Measurements from ENCODE around the gene RAB26.
"Not testable (repeated sequence)": the region's sequence is repeated elsewhere in the genome, so short reads cannot be mapped to it uniquely, and the experiment has no call there.

Gene RAB26, protein sequence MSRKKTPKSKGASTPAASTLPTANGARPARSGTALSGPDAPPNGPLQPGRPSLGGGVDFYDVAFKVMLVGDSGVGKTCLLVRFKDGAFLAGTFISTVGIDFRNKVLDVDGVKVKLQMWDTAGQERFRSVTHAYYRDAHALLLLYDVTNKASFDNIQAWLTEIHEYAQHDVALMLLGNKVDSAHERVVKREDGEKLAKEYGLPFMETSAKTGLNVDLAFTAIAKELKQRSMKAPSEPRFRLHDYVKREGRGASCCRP

GRCh38 chr16:2147981-2148671 lies at the start of gene RAB26:
RAB26 (plus strand) TSS chr16:2148625; CDS start chr16:2148784, 159 bp downstream.
- DNase-seq (ENCODE audit: low read depth in 2 of 2) = peak in 1 of 2 donors; percentile 49

DNA sequence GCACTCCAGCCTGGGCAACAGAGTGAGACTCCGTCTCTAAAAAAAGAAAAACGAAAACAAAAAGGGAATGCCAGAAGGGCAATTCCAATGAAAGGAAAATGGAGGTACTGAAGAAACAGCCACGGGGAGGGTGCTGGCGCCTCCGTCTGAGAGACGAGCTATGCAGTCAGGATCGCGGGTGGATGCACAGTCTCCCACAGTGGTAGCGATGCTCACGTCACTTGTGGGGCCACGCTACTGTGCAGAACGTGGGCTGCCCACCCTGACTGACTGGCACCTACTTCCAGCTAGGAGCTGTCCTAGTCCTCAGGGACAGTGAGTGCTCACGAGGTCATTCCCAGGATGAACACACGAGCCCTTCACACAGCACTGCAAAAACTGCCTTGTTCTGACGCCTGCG lies 46.8 kb upstream of the RAB26 start:
- DNase-seq (ENCODE audit: low read depth in 2 of 2) = not testable (repeated sequence)

DNA sequence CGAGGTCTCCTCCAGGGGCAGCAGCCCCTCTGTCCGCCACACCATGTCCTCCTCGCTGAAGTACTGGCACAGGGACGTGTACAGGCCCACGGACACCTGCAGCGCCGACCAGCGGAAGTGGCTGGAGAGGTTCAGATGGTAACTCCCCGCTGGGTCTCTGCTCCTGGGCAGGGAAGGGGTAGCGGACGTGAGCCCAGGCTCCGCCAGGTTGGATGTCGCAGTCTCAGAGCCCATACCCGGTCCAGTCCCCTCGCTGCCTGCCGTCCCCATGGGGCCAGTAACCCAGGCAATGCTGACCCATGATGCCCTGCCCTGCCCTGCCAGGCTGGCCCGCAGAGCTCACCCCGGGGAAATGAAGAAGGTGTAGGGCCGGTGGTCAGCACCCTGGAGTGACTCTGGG lies 46.0 kb upstream of the RAB26 start:
- no peak for DNase-seq (ENCODE audit: low read depth in 2 of 2)

- not testable (repeated sequence) for DNase-seq (ENCODE audit: low read depth in 2 of 2)
Measured at GRCh38 chr16:2104464-2104863, 44.0 kb upstream of the RAB26 start.

DNA sequence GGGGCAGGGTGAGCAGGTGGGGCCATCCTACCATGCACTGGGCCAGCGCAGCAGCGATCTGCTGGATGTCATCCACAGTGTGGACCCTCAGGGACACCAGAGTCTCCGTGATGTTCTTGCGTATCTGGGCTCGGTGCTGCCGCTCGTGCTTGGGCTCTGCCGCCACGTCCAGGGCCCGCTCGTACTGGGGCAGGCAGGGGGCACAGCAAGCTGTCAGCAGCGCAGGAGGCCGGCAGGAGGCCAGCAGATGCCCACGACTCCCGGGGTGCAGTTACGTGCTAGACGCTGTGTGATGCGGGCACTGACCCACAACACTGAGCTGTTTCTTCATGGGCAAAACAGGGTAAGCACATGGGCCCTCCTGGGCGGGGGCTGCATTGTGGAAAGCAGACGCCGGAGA lies 43.1 kb upstream of the RAB26 start:
- not testable (repeated sequence) for DNase-seq (ENCODE audit: low read depth in 2 of 2)

DNA sequence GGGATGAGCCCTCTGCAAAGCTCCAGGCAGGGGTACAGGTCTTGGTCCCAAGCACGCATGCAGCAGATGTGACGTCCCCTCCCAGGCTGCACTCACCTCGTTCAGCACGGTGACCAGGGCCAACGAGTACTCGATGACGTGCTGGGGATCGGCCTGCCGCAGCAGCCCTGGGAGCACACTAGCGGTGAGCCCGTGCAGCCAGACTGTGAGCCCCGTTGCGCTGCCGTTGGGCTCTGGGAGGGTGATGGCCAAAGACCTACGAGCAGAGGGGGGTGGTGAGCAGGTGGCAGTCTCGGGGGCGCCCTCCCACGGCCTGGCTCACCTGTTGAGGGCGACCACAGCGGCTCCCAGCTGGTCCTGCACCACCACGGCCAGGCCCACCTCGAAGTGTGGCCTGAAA lies 42.7 kb upstream of the RAB26 start:
- not testable (repeated sequence) for DNase-seq (ENCODE audit: low read depth in 2 of 2)

DNA sequence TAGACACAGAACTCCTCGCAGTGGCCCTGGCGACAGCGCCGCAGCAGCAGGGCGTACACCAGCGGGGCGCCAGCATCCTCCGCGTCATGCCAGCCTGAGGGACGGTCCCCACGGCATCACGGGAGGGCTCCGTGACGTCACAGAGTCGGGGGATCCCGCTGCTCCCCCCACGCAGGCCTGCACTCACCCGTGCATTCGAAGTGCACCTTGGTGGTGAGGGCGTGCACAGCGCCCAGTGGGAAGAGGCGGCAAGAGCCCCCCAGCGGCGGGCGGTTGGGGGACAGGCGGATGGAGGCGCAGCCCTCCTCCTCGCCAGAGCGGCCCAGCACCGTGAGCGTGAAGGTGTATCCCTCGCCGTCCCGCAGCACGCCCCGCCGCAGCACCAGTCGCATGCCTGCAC lies 42.2 kb upstream of the RAB26 start:
- not testable (repeated sequence) for DNase-seq (ENCODE audit: low read depth in 2 of 2)

- not testable (repeated sequence) for DNase-seq (ENCODE audit: low read depth in 2 of 2)
Measured at GRCh38 chr16:2107121-2107790, 41.2 kb upstream of the RAB26 start.

DNA sequence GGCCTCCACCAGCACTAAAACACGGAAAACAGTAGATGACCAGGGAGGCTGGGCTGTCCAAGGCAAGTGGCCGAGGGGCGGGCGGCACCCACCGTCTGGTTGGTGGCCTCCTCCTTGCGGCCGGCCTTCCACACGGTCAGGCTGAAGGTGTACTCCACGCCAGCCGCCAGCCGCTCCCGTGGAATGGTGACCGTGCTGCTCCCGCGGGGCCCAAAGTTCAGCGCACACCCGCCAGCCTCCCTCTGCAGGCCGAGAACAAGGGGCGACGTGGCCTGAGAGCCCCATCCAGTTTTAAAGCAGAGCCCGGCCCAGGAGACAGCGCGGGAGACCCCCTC lies 40.7 kb upstream of the RAB26 start:
- not testable (repeated sequence) for DNase-seq (ENCODE audit: low read depth in 2 of 2)

GRCh38 chr16:2108446-2109270 lies 39.8 kb upstream of the RAB26 start:
- not testable (repeated sequence) for DNase-seq (ENCODE audit: low read depth in 2 of 2)

DNA sequence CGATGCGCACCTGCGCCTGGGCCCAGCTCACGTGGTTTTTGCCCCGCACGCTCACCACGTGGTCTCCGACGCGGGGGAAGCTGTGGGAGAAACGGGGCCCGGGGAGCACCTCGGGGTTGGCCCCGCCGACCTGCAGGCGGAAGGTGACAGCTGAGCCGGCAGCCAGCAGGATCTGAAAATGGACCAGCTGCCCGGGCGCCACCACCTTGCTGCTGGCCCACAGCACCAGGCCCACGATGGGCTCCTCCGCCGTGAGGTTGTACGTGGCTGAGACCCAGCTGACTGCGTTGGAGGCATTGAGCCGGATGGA lies 39.2 kb upstream of the RAB26 start:
- DNase-seq (ENCODE audit: low read depth in 2 of 2) = not testable (repeated sequence)

- not testable (repeated sequence) for DNase-seq (ENCODE audit: low read depth in 2 of 2)
Measured at GRCh38 chr16:2109872-2110271, 38.6 kb upstream of the RAB26 start.

GRCh38 chr16:2110332-2111008 lies 38.0 kb upstream of the RAB26 start:
- not testable (repeated sequence) for DNase-seq (ENCODE audit: low read depth in 2 of 2)

- DNase-seq (ENCODE audit: low read depth in 2 of 2) = not testable (repeated sequence)
Measured at GRCh38 chr16:2111009-2111353, 37.4 kb upstream of the RAB26 start.

- DNase-seq (ENCODE audit: low read depth in 2 of 2) = not testable (repeated sequence)
Measured at GRCh38 chr16:2111412-2112335, 36.8 kb upstream of the RAB26 start.

DNA sequence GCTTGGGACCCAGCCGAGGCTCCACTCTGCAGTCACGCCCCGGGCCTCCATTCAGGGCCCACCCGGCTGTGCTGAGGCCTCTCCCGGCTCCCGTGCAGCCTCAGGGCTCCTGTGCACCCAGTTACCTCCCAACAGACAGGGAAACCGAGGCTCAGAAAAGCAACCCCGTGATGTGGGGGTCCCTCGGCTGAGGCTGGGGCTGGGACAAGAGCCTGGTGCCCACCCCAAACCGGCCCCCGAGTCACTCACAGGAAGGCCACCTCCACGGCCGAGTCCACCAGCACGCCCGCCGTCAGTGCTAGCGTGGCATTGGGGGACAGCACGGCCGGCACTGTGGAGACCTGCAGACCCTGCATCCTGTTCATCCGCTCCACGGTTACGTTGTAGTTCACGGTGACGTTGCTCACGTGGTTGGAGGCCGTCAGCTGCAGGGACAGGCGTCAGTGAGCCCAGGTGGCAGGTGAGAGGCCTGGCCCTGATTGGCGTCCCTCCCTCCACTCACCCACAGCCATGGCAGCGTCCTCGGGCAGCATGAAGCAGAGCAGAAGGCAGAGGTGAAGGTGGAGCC lies 35.8 kb upstream of the RAB26 start:
- not testable (repeated sequence) for DNase-seq (ENCODE audit: low read depth in 2 of 2)

GRCh38 chr16:2114225-2114624 lies 34.2 kb upstream of the RAB26 start:
- DNase-seq (ENCODE audit: low read depth in 2 of 2) = not testable (repeated sequence)

- not testable (repeated sequence) for DNase-seq (ENCODE audit: low read depth in 2 of 2)
Measured at GRCh38 chr16:2114885-2115590, 33.4 kb upstream of the RAB26 start.

DNA sequence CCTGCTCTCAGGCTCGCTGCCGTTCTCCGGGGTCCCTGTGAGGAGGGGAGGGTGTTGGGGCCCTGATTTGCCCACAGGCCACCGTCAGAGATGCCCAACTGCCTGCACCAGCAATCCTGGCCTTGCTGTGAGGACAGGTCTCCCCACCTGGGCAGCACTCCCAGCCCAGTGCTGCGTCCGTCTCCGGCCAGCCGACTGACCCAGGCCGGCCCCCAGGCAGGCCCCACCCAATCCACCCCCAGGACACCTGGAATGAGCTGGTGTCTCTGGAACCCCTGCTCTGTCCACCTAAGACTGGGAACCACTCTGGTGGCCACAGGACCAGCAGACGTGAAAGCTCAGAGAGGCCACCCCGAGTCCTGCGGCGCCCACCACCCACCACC lies 32.8 kb upstream of the RAB26 start:
- DNase-seq (ENCODE audit: low read depth in 2 of 2) = no peak

- not testable (repeated sequence) for DNase-seq (ENCODE audit: low read depth in 2 of 2)
Measured at GRCh38 chr16:2116428-2116827, 32.0 kb upstream of the RAB26 start.

Measured in stimulated activated CD4-positive, alpha-beta T cell treated with anti-CD3 and anti-CD28 coated beads, Interleukin-1b, Interleukin-23, amount 100 ng/mL, for 4 hours (primary cell).